Keratinocyte (primary cell): ENCODE measurements around the gene TSPAN18. TPM values are rescaled to one million over a fixed set of nuclear protein-coding genes. Genes with fewer than 3 reads are reported as not detected.

Experiments
- DNase-seq: peaks from one replicate; pipeline ENCODE4 v3.0.0-alpha.2; 2011; ENCODE audit warnings: low read depth, missing footprints, low spot score
- FAIRE-seq: peaks from 2 replicates; lab custom pipeline; 2011; peaks lifted over from hg19 to GRCh38; lab: Jason Lieb, UNC
- H2AFZ ChIP-seq: 2 replicates; pipeline ENCODE4 v1.6.0; 2012; ENCODE audit warnings: low read length, control low read depth, inconsistent platforms; ENCODE audit not compliant: control insufficient read depth
- H3K27ac ChIP-seq: 2 replicates; pipeline ENCODE4 v1.5.1; 2011; ENCODE audit warnings: low read length; ENCODE audit not compliant: control insufficient read depth, insufficient read depth
- H3K27me3 ChIP-seq: 3 replicates; pipeline ENCODE4 v1.6.0; 2011; ENCODE audit warnings: low read length; ENCODE audit not compliant: control insufficient read depth, insufficient read depth; ENCODE audit errors: extremely low read depth
- H3K36me3 ChIP-seq, 2 experiments: 2 replicates in 1 of 2; 3 replicates in 1 of 2; pipeline ENCODE4 v1.5.1; 2011; ENCODE audit warnings: low read length in 2 of 2, mild to moderate bottlenecking in 1 of 2; ENCODE audit not compliant: control insufficient read depth in 2 of 2, insufficient read depth in 2 of 2; ENCODE audit errors: extremely low read depth in 1 of 2
- H3K4me1 ChIP-seq: 3 replicates; pipeline ENCODE4 v1.5.1; 2011; ENCODE audit warnings: low read length; ENCODE audit not compliant: control insufficient read depth, insufficient read depth; ENCODE audit errors: extremely low read depth
- H3K4me2 ChIP-seq: 3 replicates; pipeline ENCODE4 v1.6.0; 2011; ENCODE audit warnings: low read depth, low read length; ENCODE audit not compliant: control insufficient read depth, insufficient read depth; ENCODE audit errors: extremely low read depth
- H3K4me3 ChIP-seq, 3 experiments: fragments of 200-600 bp in 1 of 3; sonication (generic) in 1 of 3; 2 replicates in 2 of 3; 3 replicates in 1 of 3; pipeline ENCODE4 v1.5.1; 2011 to 2016; ENCODE audit warnings: low read length in 3 of 3, mild to moderate bottlenecking in 3 of 3, control low read depth in 2 of 3, inconsistent platforms in 1 of 3, low read depth in 1 of 3, mixed read lengths in 1 of 3, mixed run types in 1 of 3, moderate library complexity in 1 of 3; ENCODE audit not compliant: control insufficient read depth in 2 of 3, insufficient read depth in 2 of 3; ENCODE audit errors: extremely low read depth in 1 of 3
- H3K79me2 ChIP-seq: 2 replicates; pipeline ENCODE4 v1.6.0; 2012; ENCODE audit warnings: low read length; ENCODE audit not compliant: control insufficient read depth, insufficient read depth
- H3K9ac ChIP-seq: 3 replicates; pipeline ENCODE4 v1.6.0; 2011; ENCODE audit warnings: low read length; ENCODE audit not compliant: control insufficient read depth, insufficient read depth; ENCODE audit errors: extremely low read depth
- H3K9me1 ChIP-seq: 3 replicates; pipeline ENCODE4 v1.6.0; 2011; ENCODE audit warnings: low read length; ENCODE audit not compliant: control insufficient read depth, insufficient read depth; ENCODE audit errors: extremely low read depth
- H3K9me3 ChIP-seq: 2 replicates; pipeline ENCODE4 v1.5.1; 2012; ENCODE audit warnings: low read depth, low read length; ENCODE audit not compliant: control insufficient read depth
- H4K20me1 ChIP-seq: 3 replicates; pipeline ENCODE4 v1.6.0; 2011; ENCODE audit warnings: low read length; ENCODE audit not compliant: control insufficient read depth, insufficient read depth; ENCODE audit errors: extremely low read depth
- CTCF ChIP-seq, 3 experiments: IDR thresholded peaks in 1 of 3; conservative IDR thresholded peaks in 1 of 3; optimal IDR thresholded peaks in 1 of 3; 2 replicates in 2 of 3; 3 replicates in 1 of 3; pipeline versions ENCODE3 to v1.5.1; 2011; ENCODE audit warnings: low read length in 3 of 3, mild to moderate bottlenecking in 3 of 3, moderate library complexity in 2 of 3, control low read depth in 1 of 3, inconsistent platforms in 1 of 3; ENCODE audit not compliant: insufficient read depth in 2 of 3; ENCODE audit errors: extremely low read depth in 1 of 3
- EZH2 ChIP-seq: IDR thresholded peaks from one replicate; pipeline ENCODE4 v1.6.1; 2012; ENCODE audit warnings: inconsistent platforms, mild to moderate bottlenecking, low read length, moderate library complexity
- dilution Hi-C: fragments of 300-500 bp; cut with MboI; formaldehyde crosslinking; loops from one replicate; pipeline ENCODE4 v1.7.0; 2020; ENCODE audit warnings: low sequenced_read_pairs; ENCODE audit not compliant: extremely low pct_ligation_motif_present
- polyA plus RNA-seq, 5 experiments: library from polyadenylated mRNA; depleted of rRNA in 3 of 5; stranded (reverse) in 3 of 5; stranded (forward) in 1 of 5; unstranded in 1 of 5; fragments of >200 nt; gene quantifications; 1 replicate in 1 of 5; 2 replicates in 3 of 5; 3 replicates in 1 of 5; pipeline versions ENCODE4 v1.2.1 to v1.2.3, GENCODE V29; 2011 to 2012; ENCODE audit warnings: missing spikeins in 2 of 5, low read depth in 1 of 5, low replicate concordance in 1 of 5

The TSPAN18 gene
- polyA plus RNA-seq, 1 donor (not counting 4 experiments of a cell fraction or from before 2014, with no cell fraction given), result not detected

- H3K4me2 ChIP-seq, result no peak overlapping the region
- FAIRE-seq, result no peak
- H3K79me2 ChIP-seq, result no peaks in the 10 kb centered on the region
- no peak for TF ChIP-seq CTCF (optimal IDR thresholded peaks at IDR 0.05 in 1 of 3, IDR thresholded peaks at IDR 0.05 in 1 of 3, conservative IDR thresholded peaks at IDR 0.05 in 1 of 3; ENCODE audit: extremely low read depth in 1 of 3, insufficient read depth in 2 of 3, low read length in 3 of 3)
- TF ChIP-seq EZH2, result no peak
- H3K27ac ChIP-seq, result no peak overlapping the region
- no peaks in the 10 kb centered on the region for H3K36me3 ChIP-seq
- no peaks in the 10 kb centered on the region for H3K9me3 ChIP-seq
- no peak overlapping the region for H3K4me3 ChIP-seq
- dilution Hi-C loops, result no loop called here
- H2AFZ ChIP-seq, result no peak overlapping the region
- H3K9ac ChIP-seq, result no peak overlapping the region
- no peaks in the 10 kb centered on the region for H3K4me1 ChIP-seq
- peaks cover 2% of the 10 kb centered on the region for H4K20me1 ChIP-seq
- no peak for DNase-seq
- H3K9me1 ChIP-seq, result no peaks in the 10 kb centered on the region
- H3K27me3 ChIP-seq, result peaks cover 26% of the 10 kb centered on the region
Measured at GRCh38 chr11:44818110-44818509, 91.3 kb downstream of the TSPAN18 start.

- no peaks in the 10 kb centered on the region for H3K36me3 ChIP-seq
- no peak overlapping the region for H2AFZ ChIP-seq
- H3K4me1 ChIP-seq, result no peaks in the 10 kb centered on the region
- DNase-seq, result no peak
- no peaks in the 10 kb centered on the region for H3K79me2 ChIP-seq
- H4K20me1 ChIP-seq, result peaks cover 2% of the 10 kb centered on the region
- no peaks in the 10 kb centered on the region for H3K9me1 ChIP-seq
- TF ChIP-seq EZH2, result no peak
- TF ChIP-seq CTCF (optimal IDR thresholded peaks at IDR 0.05 in 1 of 3, IDR thresholded peaks at IDR 0.05 in 1 of 3, conservative IDR thresholded peaks at IDR 0.05 in 1 of 3; ENCODE audit: extremely low read depth in 1 of 3, insufficient read depth in 2 of 3, low read length in 3 of 3), result no peak
- no peak overlapping the region for H3K4me3 ChIP-seq
- no peak for FAIRE-seq
- no peaks in the 10 kb centered on the region for H3K9me3 ChIP-seq
- H3K27me3 ChIP-seq, result peaks cover 26% of the 10 kb centered on the region
- dilution Hi-C loops, result no loop called here
- no peak overlapping the region for H3K4me2 ChIP-seq
- H3K9ac ChIP-seq, result no peak overlapping the region
- no peak overlapping the region for H3K27ac ChIP-seq
Measured at GRCh38 chr11:44819346-44819745, 92.6 kb downstream of the TSPAN18 start.
